ENCODE results near the gene CLEC6A.
"Not testable (repeated sequence)": the region's sequence is repeated elsewhere in the genome, so short reads cannot be mapped to it uniquely, and the experiment has no call there.

Gene CLEC6A

GRCh38 chr12:8493084-8493483 lies 37.3 kb downstream of the CLEC6A start:
- H3K36me3 ChIP-seq (ENCODE audit: control insufficient read depth in 4 of 4, insufficient read depth in 4 of 4, low read length in 3 of 4): no peaks in the 10 kb centered on the region
- peaks cover 0 to 8% (median 0%) of the 10 kb centered on the region in 5 experiments for H3K9me3 ChIP-seq (ENCODE audit: control extremely low read depth in 1 of 5, control insufficient read depth in 4 of 5, insufficient read depth in 2 of 5, low read depth in 1 of 5, low read length in 4 of 5)
- H3K27me3 ChIP-seq (replicated peaks in 2 of 5; ENCODE audit: control insufficient read depth in 4 of 5, insufficient read depth in 5 of 5, low read length in 4 of 5): peaks cover 0 to 57% (median 23%) of the 10 kb centered on the region in 5 experiments
- peak; percentile 88 to 97 (median 95) for DNase-seq
- POLR2A ChIA-PET: no interaction called here
- H3K27ac ChIP-seq (ENCODE audit: insufficient read depth in 1 of 2, low read depth in 1 of 2, low read length in 2 of 2, poor library complexity in 1 of 2, severe bottlenecking in 2 of 2): no peak overlapping the region
- peaks cover 18 to 22% (median 20%) of the 10 kb centered on the region in 4 experiments for H3K4me1 ChIP-seq (ENCODE audit: control extremely low read depth in 1 of 4, control insufficient read depth in 4 of 4, insufficient read depth in 4 of 4, low read length in 3 of 4)
- H3K4me3 ChIP-seq (ENCODE audit: control insufficient read depth in 1 of 7, extremely low read depth in 1 of 7, insufficient read depth in 4 of 7, low read depth in 2 of 7, low read length in 6 of 7): peak overlapping the region in 1 of 7 experiments; percentile 2
- CTCF ChIA-PET: interaction anchor here (0.7 to 2.2 kb wide), 6 partner anchors 8 to 52 kb away, joined by 3 to 6 read pairs (median 4); no protein-coding TSS in a partner anchor
- WGBS (ENCODE audit: insufficient coverage): no CpG with 5 or more reads among the region's 2 CpGs

DNA sequence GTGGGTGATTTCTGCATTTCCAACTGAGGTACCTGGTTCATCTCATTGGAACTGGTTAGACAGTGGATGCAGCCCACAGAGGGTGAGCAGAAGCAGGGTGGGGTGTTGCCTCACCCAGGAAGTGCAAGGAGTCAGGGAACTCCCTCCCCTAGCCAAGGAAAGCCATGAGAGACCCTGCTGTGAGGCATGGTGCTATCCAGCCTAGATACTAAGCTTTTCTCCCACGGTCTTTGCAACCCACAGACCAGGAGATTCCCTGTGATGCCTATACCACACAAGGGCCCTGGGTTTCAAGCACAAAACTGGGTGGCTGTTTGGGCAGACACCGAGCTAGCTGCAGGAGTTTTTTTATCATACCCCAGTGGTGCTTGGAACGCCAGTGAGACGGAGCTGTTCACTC lies 39.9 kb downstream of the CLEC6A start:
- DNase-seq; H3K9me3 ChIP-seq (ENCODE audit: control extremely low read depth in 1 of 5, control insufficient read depth in 4 of 5, insufficient read depth in 2 of 5, low read depth in 1 of 5, low read length in 4 of 5); H3K36me3 ChIP-seq (ENCODE audit: control insufficient read depth in 4 of 4, insufficient read depth in 4 of 4, low read length in 3 of 4); H3K27ac ChIP-seq (ENCODE audit: insufficient read depth in 1 of 2, low read depth in 1 of 2, low read length in 2 of 2, poor library complexity in 1 of 2, severe bottlenecking in 2 of 2); H3K4me3 ChIP-seq (ENCODE audit: control insufficient read depth in 1 of 7, extremely low read depth in 1 of 7, insufficient read depth in 4 of 7, low read depth in 2 of 7, low read length in 6 of 7); POLR2A ChIA-PET: not testable (repeated sequence)
- 93% methylated on average over 4 of the region's 4 CpGs for WGBS (ENCODE audit: insufficient coverage)
- peaks cover 18 to 23% (median 21%) of the 10 kb centered on the region in 4 experiments for H3K4me1 ChIP-seq (ENCODE audit: control extremely low read depth in 1 of 4, control insufficient read depth in 4 of 4, insufficient read depth in 4 of 4, low read length in 3 of 4)
- CTCF ChIA-PET: interaction anchor here (1.3 to 1.4 kb wide), 2 partner anchors 11 to 49 kb away, joined by 4 read pairs; no protein-coding TSS in a partner anchor
- H3K27me3 ChIP-seq (replicated peaks in 2 of 5; ENCODE audit: control insufficient read depth in 4 of 5, insufficient read depth in 5 of 5, low read length in 4 of 5): peaks cover 0 to 40% (median 23%) of the 10 kb centered on the region in 5 experiments

- DNase-seq; H3K9me3 ChIP-seq (ENCODE audit: control extremely low read depth in 1 of 5, control insufficient read depth in 4 of 5, insufficient read depth in 2 of 5, low read depth in 1 of 5, low read length in 4 of 5): not testable (repeated sequence)
- CTCF ChIA-PET: interaction anchor here (1.3 to 1.4 kb wide), 2 partner anchors 11 to 48 kb away, joined by 4 read pairs; no protein-coding TSS in a partner anchor
Measured at GRCh38 chr12:8496074-8496473, 40.3 kb downstream of the CLEC6A start.

DNA sequence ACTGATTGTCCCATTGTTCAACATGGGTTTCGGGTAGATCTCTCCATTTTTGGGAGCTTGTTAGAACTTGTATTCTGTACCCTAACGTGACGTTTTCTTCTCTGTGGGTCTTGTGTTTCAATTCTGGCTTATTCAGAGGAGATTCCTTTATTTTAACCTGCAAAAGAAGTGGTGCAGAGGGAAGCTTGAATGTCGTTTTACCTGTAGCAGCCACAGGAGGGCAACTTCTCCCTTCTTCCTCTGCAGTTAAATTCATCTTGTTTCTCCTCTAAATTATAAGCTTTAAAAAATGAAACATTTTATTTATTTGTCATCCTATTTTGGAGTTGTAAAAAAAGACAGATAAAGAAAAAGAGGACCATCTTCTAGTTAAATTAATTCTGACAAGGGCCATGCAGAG lies 43.9 kb downstream of the CLEC6A start:
- ChIA-PET CTCF (interaction anchor here (0.6 to 1.4 kb wide), 3 partner anchors 10 to 45 kb away, joined by 3 to 8 read pairs (median 3); no protein-coding TSS in a partner anchor), POLR2A (no interaction called here)
- peaks cover 3 to 19% (median 18%) of the 10 kb centered on the region in 4 experiments for H3K4me1 ChIP-seq (ENCODE audit: control extremely low read depth in 1 of 4, control insufficient read depth in 4 of 4, insufficient read depth in 4 of 4, low read length in 3 of 4)
- 79% methylated on average over 2 of the region's 4 CpGs for WGBS (ENCODE audit: insufficient coverage)
- no peak overlapping the region for H3K4me3 ChIP-seq (ENCODE audit: control insufficient read depth in 1 of 7, extremely low read depth in 1 of 7, insufficient read depth in 4 of 7, low read depth in 2 of 7, low read length in 6 of 7)
- H3K27me3 ChIP-seq (replicated peaks in 2 of 5; ENCODE audit: control insufficient read depth in 4 of 5, insufficient read depth in 5 of 5, low read length in 4 of 5): peaks cover 0 to 22% (median 13%) of the 10 kb centered on the region in 5 experiments
- peaks cover 0 to 3% (median 0%) of the 10 kb centered on the region in 5 experiments for H3K9me3 ChIP-seq (ENCODE audit: control extremely low read depth in 1 of 5, control insufficient read depth in 4 of 5, insufficient read depth in 2 of 5, low read depth in 1 of 5, low read length in 4 of 5)
- H3K27ac ChIP-seq (ENCODE audit: insufficient read depth in 1 of 2, low read depth in 1 of 2, low read length in 2 of 2, poor library complexity in 1 of 2, severe bottlenecking in 2 of 2): no peak overlapping the region
- no peaks in the 10 kb centered on the region for H3K36me3 ChIP-seq (ENCODE audit: control insufficient read depth in 4 of 4, insufficient read depth in 4 of 4, low read length in 3 of 4)
- DNase-seq: peak; percentile 15 to 33 (median 27)

More at GRCh38 chr12:8496074-8496473, 40.3 kb downstream of the CLEC6A start:
- H3K27me3 ChIP-seq (replicated peaks in 2 of 5; ENCODE audit: control insufficient read depth in 4 of 5, insufficient read depth in 5 of 5, low read length in 4 of 5): peaks cover 0 to 38% (median 22%) of the 10 kb centered on the region in 5 experiments
- H3K27ac ChIP-seq (ENCODE audit: insufficient read depth in 1 of 2, low read depth in 1 of 2, low read length in 2 of 2, poor library complexity in 1 of 2, severe bottlenecking in 2 of 2); POLR2A ChIA-PET; H3K36me3 ChIP-seq (ENCODE audit: control insufficient read depth in 4 of 4, insufficient read depth in 4 of 4, low read length in 3 of 4); H3K4me3 ChIP-seq (ENCODE audit: control insufficient read depth in 1 of 7, extremely low read depth in 1 of 7, insufficient read depth in 4 of 7, low read depth in 2 of 7, low read length in 6 of 7): not testable (repeated sequence)
- 46% methylated on average over 3 of the region's 7 CpGs for WGBS (ENCODE audit: insufficient coverage)
- peaks cover 18 to 25% (median 23%) of the 10 kb centered on the region in 4 experiments for H3K4me1 ChIP-seq (ENCODE audit: control extremely low read depth in 1 of 4, control insufficient read depth in 4 of 4, insufficient read depth in 4 of 4, low read length in 3 of 4)

DNA sequence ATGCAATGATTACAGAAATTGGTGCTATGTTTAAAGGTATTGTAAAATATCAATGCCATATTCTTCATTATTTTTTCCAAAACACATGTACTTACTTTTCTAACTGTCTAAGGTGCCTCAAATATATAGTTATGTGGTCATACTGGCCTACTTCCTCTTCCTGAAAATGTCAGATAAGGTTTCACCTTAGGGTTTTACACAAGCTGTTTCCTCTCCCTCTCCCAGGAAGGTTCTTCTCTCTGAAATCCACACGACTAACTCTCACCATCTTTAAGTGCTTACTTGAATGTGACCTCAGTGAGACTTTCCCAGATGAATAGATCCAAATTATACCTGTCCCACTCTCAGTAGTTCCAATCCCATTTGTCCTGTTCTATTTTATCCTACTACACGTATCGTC lies 46.0 kb downstream of the CLEC6A start:
- ChIA-PET CTCF (interaction anchor here (0.7 to 1.4 kb wide), 2 partner anchors 9 to 42 kb away, joined by 4 to 6 read pairs; no protein-coding TSS in a partner anchor), POLR2A (no interaction called here)
- peak; percentile 71 to 91 (median 81) for DNase-seq
- Histone ChIP-seq H3K4me3 (ENCODE audit: control insufficient read depth in 1 of 7, extremely low read depth in 1 of 7, insufficient read depth in 4 of 7, low read depth in 2 of 7, low read length in 6 of 7) (no peak overlapping the region), H3K27me3 (replicated peaks in 2 of 5; ENCODE audit: control insufficient read depth in 4 of 5, insufficient read depth in 5 of 5, low read length in 4 of 5) (peaks cover 0 to 6% (median 3%) of the 10 kb centered on the region in 5 experiments), H3K27ac (ENCODE audit: insufficient read depth in 1 of 2, low read depth in 1 of 2, low read length in 2 of 2, poor library complexity in 1 of 2, severe bottlenecking in 2 of 2) (no peak overlapping the region), H3K36me3 (ENCODE audit: control insufficient read depth in 4 of 4, insufficient read depth in 4 of 4, low read length in 3 of 4) (no peaks in the 10 kb centered on the region), H3K4me1 (ENCODE audit: control extremely low read depth in 1 of 4, control insufficient read depth in 4 of 4, insufficient read depth in 4 of 4, low read length in 3 of 4) (peaks cover 3 to 19% (median 18%) of the 10 kb centered on the region in 4 experiments), H3K9me3 (ENCODE audit: control extremely low read depth in 1 of 5, control insufficient read depth in 4 of 5, insufficient read depth in 2 of 5, low read depth in 1 of 5, low read length in 4 of 5) (no peaks in the 10 kb centered on the region)
- WGBS (ENCODE audit: insufficient coverage): 0% methylated on average over 1 of the region's 3 CpGs

DNA sequence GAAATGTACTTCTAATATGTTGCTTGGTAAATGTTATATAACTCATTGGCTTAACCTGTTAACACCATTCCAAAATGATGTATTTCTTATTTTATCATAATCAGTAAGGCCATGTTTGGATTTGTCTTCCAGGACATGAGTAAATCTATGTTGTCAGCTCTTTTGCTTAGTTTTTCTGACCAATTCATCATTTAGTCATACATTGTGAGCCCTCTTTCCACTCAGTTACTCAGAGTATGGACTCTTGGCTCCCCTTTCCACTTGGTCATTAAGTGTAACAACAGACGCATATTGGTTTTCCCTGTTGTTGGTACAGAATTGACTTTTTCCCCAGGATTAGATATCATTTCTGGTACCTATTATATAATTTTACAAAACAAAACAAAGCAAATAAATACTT lies 48.6 kb downstream of the CLEC6A start:
- Histone ChIP-seq H3K27ac (ENCODE audit: insufficient read depth in 1 of 2, low read depth in 1 of 2, low read length in 2 of 2, poor library complexity in 1 of 2, severe bottlenecking in 2 of 2) (no peak overlapping the region), H3K4me3 (ENCODE audit: control insufficient read depth in 1 of 7, extremely low read depth in 1 of 7, insufficient read depth in 4 of 7, low read depth in 2 of 7, low read length in 6 of 7) (no peak overlapping the region), H3K36me3 (ENCODE audit: control insufficient read depth in 4 of 4, insufficient read depth in 4 of 4, low read length in 3 of 4) (no peaks in the 10 kb centered on the region), H3K4me1 (ENCODE audit: control extremely low read depth in 1 of 4, control insufficient read depth in 4 of 4, insufficient read depth in 4 of 4, low read length in 3 of 4) (peaks cover 3 to 26% (median 18%) of the 10 kb centered on the region in 4 experiments), H3K27me3 (replicated peaks in 2 of 5; ENCODE audit: control insufficient read depth in 4 of 5, insufficient read depth in 5 of 5, low read length in 4 of 5) (peaks cover 0 to 3% (median 0%) of the 10 kb centered on the region in 5 experiments), H3K9me3 (ENCODE audit: control extremely low read depth in 1 of 5, control insufficient read depth in 4 of 5, insufficient read depth in 2 of 5, low read depth in 1 of 5, low read length in 4 of 5) (no peaks in the 10 kb centered on the region)
- ChIA-PET CTCF (interaction anchor here (0.9 to 1.4 kb wide), 2 partner anchors 18 to 41 kb away, joined by 3 read pairs; no protein-coding TSS in a partner anchor), POLR2A (no interaction called here)
- WGBS (ENCODE audit: insufficient coverage): no CpG with 5 or more reads among the region's 1 CpG
- no peak for DNase-seq

- peaks cover 0 to 11% (median 1%) of the 10 kb centered on the region in 4 experiments for H3K4me1 ChIP-seq (ENCODE audit: control extremely low read depth in 1 of 4, control insufficient read depth in 4 of 4, insufficient read depth in 4 of 4, low read length in 3 of 4)
- CTCF ChIA-PET: interaction anchor here (1.7 kb wide), 1 partner anchor 12 kb away, joined by 4 read pairs; no protein-coding TSS in a partner anchor
- POLR2A ChIA-PET: no interaction called here
Measured at GRCh38 chr12:8507596-8507995, 51.8 kb downstream of the CLEC6A start.

More at GRCh38 chr12:8507596-8507995, 51.8 kb downstream of the CLEC6A start:
- no peak overlapping the region for H3K4me3 ChIP-seq (ENCODE audit: control insufficient read depth in 1 of 7, extremely low read depth in 1 of 7, insufficient read depth in 4 of 7, low read depth in 2 of 7, low read length in 6 of 7)
- no peak for DNase-seq
- WGBS (ENCODE audit: insufficient coverage): 100% methylated on average over 2 of the region's 3 CpGs
- peaks cover 0 to 3% (median 0%) of the 10 kb centered on the region in 5 experiments for H3K27me3 ChIP-seq (replicated peaks in 2 of 5; ENCODE audit: control insufficient read depth in 4 of 5, insufficient read depth in 5 of 5, low read length in 4 of 5)
- H3K9me3 ChIP-seq (ENCODE audit: control extremely low read depth in 1 of 5, control insufficient read depth in 4 of 5, insufficient read depth in 2 of 5, low read depth in 1 of 5, low read length in 4 of 5): no peaks in the 10 kb centered on the region
- no peak overlapping the region for H3K27ac ChIP-seq (ENCODE audit: insufficient read depth in 1 of 2, low read depth in 1 of 2, low read length in 2 of 2, poor library complexity in 1 of 2, severe bottlenecking in 2 of 2)
- H3K36me3 ChIP-seq (ENCODE audit: control insufficient read depth in 4 of 4, insufficient read depth in 4 of 4, low read length in 3 of 4): no peaks in the 10 kb centered on the region

Measured in common myeloid progenitor, CD34-positive (primary cell).